LoVo (cell line): ENCODE results near the gene ST6GALNAC3.

Experiments used
- DNase-seq: peaks from one replicate; pipeline ENCODE4 v3.0.0-alpha.2; 2016; ENCODE audit warnings: low spot score

ST6GALNAC3 gene

GRCh38 chr1:76510672-76511557 is 436.4 kb downstream of the ST6GALNAC3 start:
- DNase-seq = no peak

GRCh38 chr1:76511558-76512179 is 437.1 kb downstream of the ST6GALNAC3 start:
- DNase-seq = no peak

- no peak for DNase-seq
These were observed 456.4 kb downstream of the ST6GALNAC3 start for GRCh38 chr1:76530953-76531352.

GRCh38 chr1:76541618-76542017 is 467.1 kb downstream of the ST6GALNAC3 start:
- no peak for DNase-seq

- no peak for DNase-seq
These were observed 467.8 kb downstream of the ST6GALNAC3 start for GRCh38 chr1:76542359-76542758.

GRCh38 chr1:76543495-76543894 is 468.9 kb downstream of the ST6GALNAC3 start:
- DNase-seq = no peak

- DNase-seq = no peak
These were observed 471.9 kb downstream of the ST6GALNAC3 start for GRCh38 chr1:76546354-76546933.

- DNase-seq = peak; percentile 61
These were observed 473.4 kb downstream of the ST6GALNAC3 start for GRCh38 chr1:76547916-76548315.

- no peak for DNase-seq
These were observed 474.1 kb downstream of the ST6GALNAC3 start for GRCh38 chr1:76548513-76549100.

GRCh38 chr1:76554283-76554682 is 479.7 kb downstream of the ST6GALNAC3 start:
- no peak for DNase-seq

- DNase-seq = no peak
These were observed 487.7 kb downstream of the ST6GALNAC3 start for GRCh38 chr1:76562292-76562691.

- DNase-seq = no peak
These were observed 494.2 kb downstream of the ST6GALNAC3 start for GRCh38 chr1:76568573-76569238.

- DNase-seq = no peak
These were observed 496.7 kb downstream of the ST6GALNAC3 start for GRCh38 chr1:76571248-76571647.

GRCh38 chr1:76572229-76572628 is 497.7 kb downstream of the ST6GALNAC3 start:
- DNase-seq = no peak

- DNase-seq = no peak
These were observed 502.5 kb downstream of the ST6GALNAC3 start for GRCh38 chr1:76576876-76577524.

GRCh38 chr1:76577525-76578185 is 503.1 kb downstream of the ST6GALNAC3 start:
- DNase-seq = no peak

- DNase-seq = no peak
These were observed 505.7 kb downstream of the ST6GALNAC3 start for GRCh38 chr1:76580206-76580605.

GRCh38 chr1:76581712-76582111 is 507.2 kb downstream of the ST6GALNAC3 start:
- DNase-seq = no peak

- DNase-seq = no peak
These were observed 508.8 kb downstream of the ST6GALNAC3 start for GRCh38 chr1:76583235-76583868.

- no peak for DNase-seq
These were observed 509.4 kb downstream of the ST6GALNAC3 start for GRCh38 chr1:76583875-76584477.
